ENCODE measurements around the gene PACC1.

DNA sequence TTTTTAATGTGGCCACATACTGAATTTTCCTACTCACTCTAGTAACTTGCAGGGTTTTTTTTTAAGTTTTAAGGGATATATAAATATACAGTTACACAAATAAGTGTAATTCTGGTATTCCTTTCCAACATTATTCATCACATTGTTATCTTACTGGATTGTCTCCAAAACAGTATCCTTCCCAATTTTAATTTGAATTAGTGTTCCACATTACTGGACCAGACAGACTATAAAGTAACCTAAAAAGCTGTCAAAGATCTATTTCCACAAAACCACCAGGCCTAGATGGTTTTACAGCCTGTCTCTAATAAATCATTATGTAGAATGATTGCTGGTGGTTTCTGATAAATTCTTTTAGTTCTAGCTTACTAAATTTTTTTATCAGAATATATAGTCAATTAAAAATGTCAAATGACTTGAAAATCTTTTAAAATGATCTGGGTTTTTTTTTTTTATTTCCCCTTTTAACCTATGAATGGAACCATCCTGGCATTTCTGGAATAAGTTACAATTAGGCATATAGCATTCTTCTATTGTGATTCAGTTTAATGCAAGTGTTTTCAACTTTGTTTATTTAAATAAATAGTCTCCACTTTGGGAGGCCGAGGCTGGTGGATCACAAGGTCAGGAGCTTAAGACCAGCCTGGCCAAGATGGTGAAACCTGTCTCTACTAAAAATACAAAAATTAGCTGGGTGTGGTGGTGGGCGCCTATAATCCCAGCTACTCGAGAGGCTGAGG, 59.3 kb downstream of the PACC1 start:
- no peak for TF ChIP-seq ZNF768 (tag by site-specific recombination; IDR thresholded peaks at IDR 0.05)
- TF ChIP-seq ZNF561 (tag by site-specific recombination; IDR thresholded peaks at IDR 0.05; ENCODE audit: borderline replicate concordance) = no peak
- TF ChIP-seq, protein P1, sequence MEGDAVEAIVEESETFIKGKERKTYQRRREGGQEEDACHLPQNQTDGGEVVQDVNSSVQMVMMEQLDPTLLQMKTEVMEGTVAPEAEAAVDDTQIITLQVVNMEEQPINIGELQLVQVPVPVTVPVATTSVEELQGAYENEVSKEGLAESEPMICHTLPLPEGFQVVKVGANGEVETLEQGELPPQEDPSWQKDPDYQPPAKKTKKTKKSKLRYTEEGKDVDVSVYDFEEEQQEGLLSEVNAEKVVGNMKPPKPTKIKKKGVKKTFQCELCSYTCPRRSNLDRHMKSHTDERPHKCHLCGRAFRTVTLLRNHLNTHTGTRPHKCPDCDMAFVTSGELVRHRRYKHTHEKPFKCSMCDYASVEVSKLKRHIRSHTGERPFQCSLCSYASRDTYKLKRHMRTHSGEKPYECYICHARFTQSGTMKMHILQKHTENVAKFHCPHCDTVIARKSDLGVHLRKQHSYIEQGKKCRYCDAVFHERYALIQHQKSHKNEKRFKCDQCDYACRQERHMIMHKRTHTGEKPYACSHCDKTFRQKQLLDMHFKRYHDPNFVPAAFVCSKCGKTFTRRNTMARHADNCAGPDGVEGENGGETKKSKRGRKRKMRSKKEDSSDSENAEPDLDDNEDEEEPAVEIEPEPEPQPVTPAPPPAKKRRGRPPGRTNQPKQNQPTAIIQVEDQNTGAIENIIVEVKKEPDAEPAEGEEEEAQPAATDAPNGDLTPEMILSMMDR (tag by site-specific recombination; IDR thresholded peaks at IDR 0.05) = no peak
- no peak for TF ChIP-seq ZNF433 (tag by site-specific recombination; IDR thresholded peaks at IDR 0.05; ENCODE audit: low read depth)
- no peak for TF ChIP-seq OSR2 (tag by site-specific recombination; IDR thresholded peaks at IDR 0.05)
- no peak for TF ChIP-seq ZNF2 (tag by site-specific recombination; IDR thresholded peaks at IDR 0.05)
- TF ChIP-seq, protein P2, sequence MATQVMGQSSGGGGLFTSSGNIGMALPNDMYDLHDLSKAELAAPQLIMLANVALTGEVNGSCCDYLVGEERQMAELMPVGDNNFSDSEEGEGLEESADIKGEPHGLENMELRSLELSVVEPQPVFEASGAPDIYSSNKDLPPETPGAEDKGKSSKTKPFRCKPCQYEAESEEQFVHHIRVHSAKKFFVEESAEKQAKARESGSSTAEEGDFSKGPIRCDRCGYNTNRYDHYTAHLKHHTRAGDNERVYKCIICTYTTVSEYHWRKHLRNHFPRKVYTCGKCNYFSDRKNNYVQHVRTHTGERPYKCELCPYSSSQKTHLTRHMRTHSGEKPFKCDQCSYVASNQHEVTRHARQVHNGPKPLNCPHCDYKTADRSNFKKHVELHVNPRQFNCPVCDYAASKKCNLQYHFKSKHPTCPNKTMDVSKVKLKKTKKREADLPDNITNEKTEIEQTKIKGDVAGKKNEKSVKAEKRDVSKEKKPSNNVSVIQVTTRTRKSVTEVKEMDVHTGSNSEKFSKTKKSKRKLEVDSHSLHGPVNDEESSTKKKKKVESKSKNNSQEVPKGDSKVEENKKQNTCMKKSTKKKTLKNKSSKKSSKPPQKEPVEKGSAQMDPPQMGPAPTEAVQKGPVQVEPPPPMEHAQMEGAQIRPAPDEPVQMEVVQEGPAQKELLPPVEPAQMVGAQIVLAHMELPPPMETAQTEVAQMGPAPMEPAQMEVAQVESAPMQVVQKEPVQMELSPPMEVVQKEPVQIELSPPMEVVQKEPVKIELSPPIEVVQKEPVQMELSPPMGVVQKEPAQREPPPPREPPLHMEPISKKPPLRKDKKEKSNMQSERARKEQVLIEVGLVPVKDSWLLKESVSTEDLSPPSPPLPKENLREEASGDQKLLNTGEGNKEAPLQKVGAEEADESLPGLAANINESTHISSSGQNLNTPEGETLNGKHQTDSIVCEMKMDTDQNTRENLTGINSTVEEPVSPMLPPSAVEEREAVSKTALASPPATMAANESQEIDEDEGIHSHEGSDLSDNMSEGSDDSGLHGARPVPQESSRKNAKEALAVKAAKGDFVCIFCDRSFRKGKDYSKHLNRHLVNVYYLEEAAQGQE (tag by site-specific recombination; IDR thresholded peaks at IDR 0.05) = no peak
- TF ChIP-seq, protein P3, sequence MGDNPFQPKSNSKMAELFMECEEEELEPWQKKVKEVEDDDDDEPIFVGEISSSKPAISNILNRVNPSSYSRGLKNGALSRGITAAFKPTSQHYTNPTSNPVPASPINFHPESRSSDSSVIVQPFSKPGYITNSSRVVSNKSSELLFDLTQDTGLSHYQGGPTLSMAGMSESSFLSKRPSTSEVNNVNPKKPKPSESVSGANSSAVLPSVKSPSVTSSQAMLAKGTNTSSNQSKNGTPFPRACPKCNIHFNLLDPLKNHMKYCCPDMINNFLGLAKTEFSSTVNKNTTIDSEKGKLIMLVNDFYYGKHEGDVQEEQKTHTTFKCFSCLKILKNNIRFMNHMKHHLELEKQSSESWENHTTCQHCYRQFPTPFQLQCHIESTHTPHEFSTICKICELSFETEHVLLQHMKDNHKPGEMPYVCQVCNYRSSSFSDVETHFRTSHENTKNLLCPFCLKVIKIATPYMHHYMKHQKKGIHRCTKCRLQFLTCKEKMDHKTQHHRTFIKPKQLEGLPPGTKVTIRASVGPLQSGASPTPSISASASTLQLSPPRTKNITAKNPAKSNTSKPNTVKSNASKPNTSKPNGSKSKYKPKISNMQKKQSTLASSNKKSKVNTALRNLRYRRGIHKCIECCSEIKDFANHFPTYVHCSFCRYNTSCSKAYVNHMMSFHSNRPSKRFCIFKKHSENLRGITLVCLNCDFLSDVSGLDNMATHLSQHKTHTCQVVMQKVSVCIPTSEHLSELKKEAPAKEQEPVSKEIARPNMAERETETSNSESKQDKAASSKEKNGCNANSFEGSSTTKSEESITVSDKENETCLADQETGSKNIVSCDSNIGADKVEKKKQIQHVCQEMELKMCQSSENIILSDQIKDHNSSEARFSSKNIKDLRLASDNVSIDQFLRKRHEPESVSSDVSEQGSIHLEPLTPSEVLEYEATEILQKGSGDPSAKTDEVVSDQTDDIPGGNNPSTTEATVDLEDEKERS (tag by site-specific recombination; IDR thresholded peaks at IDR 0.05) = no peak
- no peak for TF ChIP-seq ZNF121 (tag by site-specific recombination; IDR thresholded peaks at IDR 0.05)
- TF ChIP-seq, protein P4, sequence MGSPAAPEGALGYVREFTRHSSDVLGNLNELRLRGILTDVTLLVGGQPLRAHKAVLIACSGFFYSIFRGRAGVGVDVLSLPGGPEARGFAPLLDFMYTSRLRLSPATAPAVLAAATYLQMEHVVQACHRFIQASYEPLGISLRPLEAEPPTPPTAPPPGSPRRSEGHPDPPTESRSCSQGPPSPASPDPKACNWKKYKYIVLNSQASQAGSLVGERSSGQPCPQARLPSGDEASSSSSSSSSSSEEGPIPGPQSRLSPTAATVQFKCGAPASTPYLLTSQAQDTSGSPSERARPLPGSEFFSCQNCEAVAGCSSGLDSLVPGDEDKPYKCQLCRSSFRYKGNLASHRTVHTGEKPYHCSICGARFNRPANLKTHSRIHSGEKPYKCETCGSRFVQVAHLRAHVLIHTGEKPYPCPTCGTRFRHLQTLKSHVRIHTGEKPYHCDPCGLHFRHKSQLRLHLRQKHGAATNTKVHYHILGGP (tag by site-specific recombination; IDR thresholded peaks at IDR 0.05) = no peak
- TF ChIP-seq, protein P5, sequence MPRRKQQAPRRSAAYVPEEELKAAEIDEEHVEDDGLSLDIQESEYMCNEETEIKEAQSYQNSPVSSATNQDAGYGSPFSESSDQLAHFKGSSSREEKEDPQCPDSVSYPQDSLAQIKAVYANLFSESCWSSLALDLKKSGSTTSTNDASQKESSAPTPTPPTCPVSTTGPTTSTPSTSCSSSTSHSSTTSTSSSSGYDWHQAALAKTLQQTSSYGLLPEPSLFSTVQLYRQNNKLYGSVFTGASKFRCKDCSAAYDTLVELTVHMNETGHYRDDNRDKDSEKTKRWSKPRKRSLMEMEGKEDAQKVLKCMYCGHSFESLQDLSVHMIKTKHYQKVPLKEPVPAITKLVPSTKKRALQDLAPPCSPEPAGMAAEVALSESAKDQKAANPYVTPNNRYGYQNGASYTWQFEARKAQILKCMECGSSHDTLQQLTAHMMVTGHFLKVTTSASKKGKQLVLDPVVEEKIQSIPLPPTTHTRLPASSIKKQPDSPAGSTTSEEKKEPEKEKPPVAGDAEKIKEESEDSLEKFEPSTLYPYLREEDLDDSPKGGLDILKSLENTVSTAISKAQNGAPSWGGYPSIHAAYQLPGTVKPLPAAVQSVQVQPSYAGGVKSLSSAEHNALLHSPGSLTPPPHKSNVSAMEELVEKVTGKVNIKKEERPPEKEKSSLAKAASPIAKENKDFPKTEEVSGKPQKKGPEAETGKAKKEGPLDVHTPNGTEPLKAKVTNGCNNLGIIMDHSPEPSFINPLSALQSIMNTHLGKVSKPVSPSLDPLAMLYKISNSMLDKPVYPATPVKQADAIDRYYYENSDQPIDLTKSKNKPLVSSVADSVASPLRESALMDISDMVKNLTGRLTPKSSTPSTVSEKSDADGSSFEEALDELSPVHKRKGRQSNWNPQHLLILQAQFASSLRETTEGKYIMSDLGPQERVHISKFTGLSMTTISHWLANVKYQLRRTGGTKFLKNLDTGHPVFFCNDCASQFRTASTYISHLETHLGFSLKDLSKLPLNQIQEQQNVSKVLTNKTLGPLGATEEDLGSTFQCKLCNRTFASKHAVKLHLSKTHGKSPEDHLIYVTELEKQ (tag by site-specific recombination; IDR thresholded peaks at IDR 0.05; ENCODE audit: borderline replicate concordance) = no peak
- TF ChIP-seq, protein P6, sequence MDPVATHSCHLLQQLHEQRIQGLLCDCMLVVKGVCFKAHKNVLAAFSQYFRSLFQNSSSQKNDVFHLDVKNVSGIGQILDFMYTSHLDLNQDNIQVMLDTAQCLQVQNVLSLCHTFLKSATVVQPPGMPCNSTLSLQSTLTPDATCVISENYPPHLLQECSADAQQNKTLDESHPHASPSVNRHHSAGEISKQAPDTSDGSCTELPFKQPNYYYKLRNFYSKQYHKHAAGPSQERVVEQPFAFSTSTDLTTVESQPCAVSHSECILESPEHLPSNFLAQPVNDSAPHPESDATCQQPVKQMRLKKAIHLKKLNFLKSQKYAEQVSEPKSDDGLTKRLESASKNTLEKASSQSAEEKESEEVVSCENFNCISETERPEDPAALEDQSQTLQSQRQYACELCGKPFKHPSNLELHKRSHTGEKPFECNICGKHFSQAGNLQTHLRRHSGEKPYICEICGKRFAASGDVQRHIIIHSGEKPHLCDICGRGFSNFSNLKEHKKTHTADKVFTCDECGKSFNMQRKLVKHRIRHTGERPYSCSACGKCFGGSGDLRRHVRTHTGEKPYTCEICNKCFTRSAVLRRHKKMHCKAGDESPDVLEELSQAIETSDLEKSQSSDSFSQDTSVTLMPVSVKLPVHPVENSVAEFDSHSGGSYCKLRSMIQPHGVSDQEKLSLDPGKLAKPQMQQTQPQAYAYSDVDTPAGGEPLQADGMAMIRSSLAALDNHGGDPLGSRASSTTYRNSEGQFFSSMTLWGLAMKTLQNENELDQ (tag by site-specific recombination; IDR thresholded peaks at IDR 0.05; ENCODE audit: low read depth) = no peak
- TF ChIP-seq ZNF354C (tag by site-specific recombination; IDR thresholded peaks at IDR 0.05; ENCODE audit: borderline replicate concordance, low read depth) = no peak

Measured in HEK293 (cell line).